HepG2 (cell line): ENCODE data around the gene SND1.

Source experiments
- CTCF ChIP-seq: sonication (generic); formaldehyde crosslinking; IDR thresholded peaks from 2 replicates; pipeline ENCODE4 v1.5.0; 2020; ENCODE audit warnings: mild to moderate bottlenecking, missing genetic modification reagents, moderate library complexity
- POLR2A ChIP-seq, 2 experiments: IDR thresholded peaks; 2 replicates each; pipeline ENCODE4 v1.6.1; 2011; ENCODE audit warnings: low read depth in 2 of 2, low read length in 2 of 2, mild to moderate bottlenecking in 1 of 2, moderate library complexity in 1 of 2; ENCODE audit not compliant: insufficient read depth in 1 of 2
- ZNF777 ChIP-seq: sonication (generic); formaldehyde crosslinking; IDR thresholded peaks from 2 replicates; pipeline ENCODE4 v1.4.0; 2020; ENCODE audit warnings: missing genetic modification reagents

- TF ChIP-seq CTCF (CRISPR knock-in tag), result no peak
- TF ChIP-seq POLR2A (IDR thresholded peaks at IDR 0.05; ENCODE audit: insufficient read depth in 1 of 2, low read depth in 2 of 2, low read length in 2 of 2), result no peak
- no peak for TF ChIP-seq ZNF777 (CRISPR knock-in tag)
Observed at GRCh38 chr7:127652333-127653248, 597 bp downstream of the SND1 start.
